Right lobe of liver (tissue), 6 donors: ENCODE data around the gene CYP19A1. TPM values are rescaled to one million over a fixed set of nuclear protein-coding genes. Genes with fewer than 3 reads are reported as not detected.

ENCODE experiments used
- ATAC-seq, 4 donors: fragments of 200-7000 bp; cut with Tn5 transposase; one replicate each; pipeline ENCODE4 v1.9.1; 2020; ENCODE audit warnings: mild to moderate bottlenecking in 4 of 4, moderate library complexity in 4 of 4
- DNase-seq, 3 donors: peaks; one replicate each; pipeline ENCODE4 v3.0.0-alpha.2; 2020
- H3K27ac ChIP-seq, 3 donors: fragments of 200-600 bp; one replicate each; pipeline ENCODE4 v1.8.0; 2022
- H3K27me3 ChIP-seq, 2 donors: fragments of 200-600 bp; one replicate each; pipeline ENCODE4 v1.8.0; 2022
- H3K36me3 ChIP-seq, 4 donors: fragments of 200-600 bp; sonication (generic) in 1 of 4; one replicate each; pipeline versions ENCODE4 v1.5.1 to v1.8.0; 2017 to 2022; ENCODE audit warnings: control low read depth in 1 of 4
- H3K4me1 ChIP-seq, 4 donors: fragments of 200-600 bp; sonication (generic) in 1 of 4; one replicate each; pipeline versions ENCODE4 v1.5.1 to v1.8.0; 2017 to 2022; ENCODE audit warnings: control low read depth in 1 of 4
- H3K4me3 ChIP-seq, 3 donors: fragments of 200-600 bp; one replicate each; pipeline ENCODE4 v1.8.0; 2022
- H3K9me3 ChIP-seq, 4 donors: fragments of 200-600 bp; sonication (generic) in 1 of 4; one replicate each; pipeline versions ENCODE4 v1.5.1 to v1.8.0; 2017 to 2022; ENCODE audit warnings: control low read depth in 1 of 4
- CTCF ChIP-seq, 4 donors: fragments of 200-600 bp in 3 of 4; fragments of 450-650 bp in 1 of 4; IDR thresholded peaks; one replicate each; pipeline versions ENCODE4 v1.5.1 to v1.8.0; 2016 to 2022; ENCODE audit warnings: antibody characterized with exemption in 4 of 4, mild to moderate bottlenecking in 2 of 4
- POLR2A ChIP-seq: fragments of 450-650 bp; IDR thresholded peaks from one replicate; pipeline ENCODE4 v1.6.1; 2017; ENCODE audit warnings: antibody characterized with exemption, mild to moderate bottlenecking
- WGBS: methylation state at CpG from one replicate; pipeline ENCODE4 v1.1.6; 2018; ENCODE audit warnings: low coverage, low lambda C conversion rate; ENCODE audit not compliant: insufficient coverage; ENCODE audit errors: missing lambda C conversion rate; 5-methylcytosine and 5-hydroxymethylcytosine counted together
- intact Hi-C, 2 donors: fragments of 100-400 bp; cut with DNase I; formaldehyde crosslinking; loops; one replicate each; pipeline versions ENCODE4 v1.11.2 to v1.14.1; 2022
- total RNA-seq, 6 experiments: library from RNA; depleted of rRNA in 2 of 6; stranded (reverse); fragments of >200 nt in 2 of 6; fragmentation: NEBNext Ultra II Directional in 3 of 6; extraction: Animal tissue kit (Norgen Biotek cat#: 25700) in 3 of 6; gene quantifications; one replicate each; pipeline versions ENCODE4 v1.1.0 to v1.2.4, GENCODE V29; 2016 to 2023
- donor health status: DM: no; HTN: yes; CAD: no.
- donor health status: DM: no; HTN: no; CAD: no.
- donor health status: DM: no; HTN: no; CAD: no.
- donor health status: DM: no; HTN: yes; CAD: no.
- donor health status: DM: no; HTN: yes; CAD: no.

Gene CYP19A1
- total RNA-seq, 6 experiments from 2014 or later, result not detected

DNA sequence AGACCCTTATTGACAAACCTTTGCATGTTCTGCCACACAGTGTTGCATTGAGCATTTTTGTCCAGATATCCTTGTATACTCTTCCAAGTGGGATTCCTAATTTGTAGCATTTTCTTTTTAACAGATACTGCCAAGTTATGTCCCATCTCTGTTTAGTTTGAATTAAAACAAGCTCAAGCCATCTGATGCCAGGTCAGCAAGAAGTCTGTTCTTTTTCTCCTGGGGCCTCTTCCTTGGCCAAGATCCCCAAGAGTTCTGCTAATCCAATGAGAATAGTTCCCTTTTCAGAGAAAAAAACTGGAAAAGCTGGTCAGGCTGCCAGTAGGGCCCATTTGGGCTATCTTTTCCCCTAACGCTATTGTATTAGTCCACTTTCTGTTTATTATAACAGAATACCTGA lies 32.9 kb upstream of the CYP19A1 start:
- DNase-seq (no peak), ATAC-seq (no peak)
- H3K9me3 ChIP-seq, result no peaks in the 10 kb centered on the region
- no peaks in the 10 kb centered on the region for H3K36me3 ChIP-seq
- 78% methylated on average over 1 of the region's 1 CpG for WGBS
- H3K4me3 ChIP-seq, result no peak overlapping the region
- H3K4me1 ChIP-seq, result no peaks in the 10 kb centered on the region
- intact Hi-C loops, result loop anchor here in 1 of 2 donors (10.0 kb wide), 1 partner anchor 86 kb away; no protein-coding TSS in a partner anchor
- H3K27me3 ChIP-seq, result no peaks in the 10 kb centered on the region
- TF ChIP-seq CTCF (IDR thresholded peaks at IDR 0.05) (no peak), POLR2A (no peak)
- no peak overlapping the region for H3K27ac ChIP-seq

- intact Hi-C loops, result no loop called here
- no peak overlapping the region for H3K27ac ChIP-seq
- H3K4me1 ChIP-seq, result no peaks in the 10 kb centered on the region
- TF ChIP-seq CTCF (IDR thresholded peaks at IDR 0.05) (no peak), POLR2A (no peak)
- H3K9me3 ChIP-seq, result no peaks in the 10 kb centered on the region
- WGBS, result 87% methylated on average over 1 of the region's 1 CpG
- H3K36me3 ChIP-seq, result no peaks in the 10 kb centered on the region
- DNase-seq (no peak), ATAC-seq (no peak)
- H3K4me3 ChIP-seq, result no peak overlapping the region
- no peaks in the 10 kb centered on the region for H3K27me3 ChIP-seq
Observed at GRCh38 chr15:51369451-51369761, 31.0 kb upstream of the CYP19A1 start.

DNA sequence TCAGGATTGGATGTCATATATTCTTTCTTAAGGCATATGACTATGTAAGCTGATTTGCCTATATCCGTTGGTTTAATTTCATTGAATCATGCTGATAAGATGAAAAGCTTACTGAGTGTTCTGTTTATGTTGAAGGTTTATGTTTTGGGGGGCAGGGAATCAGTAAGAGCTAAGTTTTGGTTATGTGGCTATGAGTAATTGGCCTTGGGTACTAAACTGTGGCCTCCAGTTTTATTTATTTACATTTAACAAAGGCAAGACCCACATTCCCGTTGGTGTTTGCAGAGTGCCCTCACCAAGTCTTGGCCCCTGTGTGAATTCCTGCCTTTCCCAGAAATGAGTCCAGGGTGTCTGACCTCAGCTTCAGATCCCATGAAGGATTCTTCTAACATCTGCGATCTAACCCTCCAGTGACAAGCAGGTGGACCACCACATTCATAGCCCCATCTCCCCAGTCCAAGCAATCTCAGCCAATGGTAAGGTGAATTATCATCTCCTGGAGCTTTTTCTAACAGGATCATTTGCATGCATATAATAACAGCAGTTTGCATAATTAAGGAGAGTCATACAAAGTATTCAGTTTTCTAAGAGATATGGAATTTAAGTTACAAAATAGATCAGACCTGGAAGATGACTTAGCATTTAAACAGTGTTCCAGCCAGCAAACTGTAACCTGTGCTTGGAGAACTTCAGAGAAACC lies 30.5 kb upstream of the CYP19A1 start:
- Histone ChIP-seq H3K4me3 (no peak overlapping the region), H3K9me3 (no peaks in the 10 kb centered on the region), H3K27me3 (no peaks in the 10 kb centered on the region), H3K36me3 (no peaks in the 10 kb centered on the region), H3K27ac (no peak overlapping the region), H3K4me1 (no peaks in the 10 kb centered on the region)
- intact Hi-C loops, result no loop called here
- TF ChIP-seq POLR2A, result no peak
- no peak for TF ChIP-seq CTCF (IDR thresholded peaks at IDR 0.05)
- ATAC-seq (no peak), DNase-seq (no peak)
- WGBS, result 78% methylated on average over 3 of the region's 3 CpGs

GRCh38 chr15:51368307-51368706 lies 29.9 kb upstream of the CYP19A1 start:
- no peak overlapping the region for H3K4me3 ChIP-seq
- intact Hi-C loops, result no loop called here

More at GRCh38 chr15:51368307-51368706, 29.9 kb upstream of the CYP19A1 start:
- Histone ChIP-seq H3K4me1 (no peaks in the 10 kb centered on the region), H3K9me3 (no peaks in the 10 kb centered on the region), H3K27ac (no peak overlapping the region), H3K27me3 (no peaks in the 10 kb centered on the region), H3K36me3 (no peaks in the 10 kb centered on the region)
- DNase-seq (no peak), ATAC-seq (no peak)
- WGBS, result 79% methylated on average over 5 of the region's 6 CpGs
- TF ChIP-seq POLR2A (no peak), CTCF (IDR thresholded peaks at IDR 0.05) (no peak)
